HEK293 (cell line): Measurements from ENCODE around the gene PTH1R.

Experiments
- CTCF ChIA-PET: fragments of 350-600 bp; formaldehyde crosslinking; extraction: SDS; loops from one replicate; lab custom pipeline; 2021; ENCODE audit warnings: antibody characterized with exemption; lab: Yijun Ruan, JAX
- POLR2A ChIA-PET: fragments of 300-600 bp; formaldehyde crosslinking; extraction: SDS; loops from one replicate; lab custom pipeline; 2020; ENCODE audit warnings: antibody characterized with exemption, inconsistent platforms; lab: Yijun Ruan, JAX
- H3K27ac ChIP-seq: fragments of 200-500 bp; sonication (Bioruptor generic); 2 replicates; pipeline ENCODE4 v1.5.1; 2014; ENCODE audit warnings: low read depth, low read length, control low read depth, inconsistent platforms; ENCODE audit errors: extremely low read depth
- H3K36me3 ChIP-seq, 2 experiments: fragments of 200-500 bp in 1 of 2; sonication (Bioruptor generic) in 1 of 2; 1 replicate in 1 of 2; 2 replicates in 1 of 2; pipeline ENCODE4 v1.5.1; 2014 to 2017; ENCODE audit warnings: inconsistent platforms in 2 of 2, low read length in 2 of 2; ENCODE audit not compliant: control insufficient read depth in 2 of 2, insufficient read depth in 1 of 2
- H3K4me1 ChIP-seq: fragments of 200-500 bp; sonication (Bioruptor generic); 2 replicates; pipeline ENCODE4 v1.5.1; 2014; ENCODE audit warnings: mild to moderate bottlenecking, low read length, inconsistent platforms; ENCODE audit not compliant: control insufficient read depth, insufficient read depth
- H3K4me3 ChIP-seq: 2 replicates; pipeline ENCODE4 v1.5.1; 2011; ENCODE audit warnings: low read depth, mild to moderate bottlenecking, control low read depth, low read length, moderate library complexity
- H3K9me3 ChIP-seq: fragments of 200-500 bp; sonication (Bioruptor generic); 2 replicates; pipeline ENCODE4 v1.5.1; 2014; ENCODE audit warnings: low read depth, low read length, inconsistent platforms; ENCODE audit not compliant: control insufficient read depth, insufficient read depth
- EGR2 ChIP-seq: fragments of 450-650 bp; formaldehyde crosslinking; IDR thresholded peaks from 2 replicates; pipeline ENCODE4 v1.5.1; 2016; ENCODE audit warnings: low read depth, missing biosample characterization, missing genetic modification characterization
- REPIN1 ChIP-seq: fragments of 450-650 bp; formaldehyde crosslinking; IDR thresholded peaks from 2 replicates; pipeline ENCODE4 v1.5.1; 2017; ENCODE audit warnings: missing biosample characterization, missing genetic modification characterization, low read depth
- SCRT1 ChIP-seq: fragments of 450-650 bp; formaldehyde crosslinking; IDR thresholded peaks from 2 replicates; pipeline ENCODE4 v1.5.1; 2016; ENCODE audit warnings: missing biosample characterization, missing genetic modification characterization, borderline replicate concordance
- SETDB1 ChIP-seq: IDR thresholded peaks from one replicate; pipeline ENCODE4 v1.6.1; 2017; ENCODE audit warnings: mild to moderate bottlenecking, low read length, moderate library complexity, mixed read lengths; ENCODE audit not compliant: insufficient read length
- SP3 ChIP-seq: fragments of 450-650 bp; formaldehyde crosslinking; IDR thresholded peaks from 2 replicates; pipeline ENCODE4 v1.5.1; 2016; ENCODE audit warnings: missing biosample characterization, missing genetic modification characterization
- TCF7L2 ChIP-seq: IDR thresholded peaks from 2 replicates; pipeline ENCODE4 v1.6.1; 2011; ENCODE audit warnings: low read depth, mild to moderate bottlenecking, inconsistent platforms, low read length, moderate library complexity, borderline replicate concordance
- ZBTB21 ChIP-seq: fragments of 450-650 bp; formaldehyde crosslinking; IDR thresholded peaks from 2 replicates; pipeline ENCODE4 v1.5.1; 2017; ENCODE audit warnings: missing biosample characterization, missing genetic modification characterization
- ZFP3 ChIP-seq: fragments of 450-650 bp; formaldehyde crosslinking; IDR thresholded peaks from 2 replicates; pipeline ENCODE4 v1.5.1; 2016; ENCODE audit warnings: low read depth, missing biosample characterization, missing genetic modification characterization
- ZNF175 ChIP-seq: fragments of 450-650 bp; formaldehyde crosslinking; IDR thresholded peaks from 2 replicates; pipeline ENCODE4 v1.5.1; 2016; ENCODE audit warnings: missing biosample characterization, missing genetic modification characterization
- ZNF19 ChIP-seq: fragments of 450-650 bp; formaldehyde crosslinking; IDR thresholded peaks from 2 replicates; pipeline ENCODE4; 2016; ENCODE audit warnings: missing biosample characterization, missing genetic modification characterization, low read depth
- ZNF37A ChIP-seq: fragments of 450-650 bp; IDR thresholded peaks from 2 replicates; pipeline ENCODE4 v1.5.1; 2018; ENCODE audit warnings: missing biosample characterization, missing genetic modification characterization
- ZNF449 ChIP-seq: fragments of 450-650 bp; formaldehyde crosslinking; IDR thresholded peaks from 2 replicates; pipeline ENCODE4 v1.5.1; 2017; ENCODE audit warnings: missing biosample characterization, mild to moderate bottlenecking, missing genetic modification characterization, moderate library complexity
- ZNF501 ChIP-seq: fragments of 450-650 bp; formaldehyde crosslinking; IDR thresholded peaks from 2 replicates; pipeline ENCODE4 v1.5.1; 2016; ENCODE audit warnings: missing biosample characterization, missing genetic modification characterization
- ZNF514 ChIP-seq: fragments of 450-650 bp; formaldehyde crosslinking; IDR thresholded peaks from 2 replicates; pipeline ENCODE4 v1.5.1; 2016; ENCODE audit warnings: missing biosample characterization, missing genetic modification characterization
- ZNF747 ChIP-seq: fragments of 450-650 bp; formaldehyde crosslinking; IDR thresholded peaks from 2 replicates; pipeline ENCODE4 v1.5.1; 2016; ENCODE audit warnings: missing biosample characterization, missing genetic modification characterization
- ZXDB ChIP-seq: fragments of 450-650 bp; formaldehyde crosslinking; IDR thresholded peaks from 2 replicates; pipeline ENCODE4 v1.5.1; 2016; ENCODE audit warnings: missing biosample characterization, missing genetic modification characterization
- TF ChIP-seq, protein P1 (sequence below): fragments of 450-650 bp; formaldehyde crosslinking; IDR thresholded peaks from 2 replicates; pipeline ENCODE4 v1.5.1; 2017; ENCODE audit warnings: missing biosample characterization, missing genetic modification characterization
- TF ChIP-seq, protein P2 (sequence below): fragments of 450-650 bp; formaldehyde crosslinking; IDR thresholded peaks from 2 replicates; pipeline ENCODE4 v1.5.0; 2017; ENCODE audit warnings: missing biosample characterization, missing genetic modification characterization, borderline replicate concordance
- TF ChIP-seq, protein P3 (sequence below): sonication (generic); formaldehyde crosslinking; IDR thresholded peaks from 2 replicates; pipeline ENCODE4 v1.8.1; 2022; ENCODE audit warnings: mild to moderate bottlenecking, moderate library complexity, missing genetic modification reagents

The PTH1R gene

DNA sequence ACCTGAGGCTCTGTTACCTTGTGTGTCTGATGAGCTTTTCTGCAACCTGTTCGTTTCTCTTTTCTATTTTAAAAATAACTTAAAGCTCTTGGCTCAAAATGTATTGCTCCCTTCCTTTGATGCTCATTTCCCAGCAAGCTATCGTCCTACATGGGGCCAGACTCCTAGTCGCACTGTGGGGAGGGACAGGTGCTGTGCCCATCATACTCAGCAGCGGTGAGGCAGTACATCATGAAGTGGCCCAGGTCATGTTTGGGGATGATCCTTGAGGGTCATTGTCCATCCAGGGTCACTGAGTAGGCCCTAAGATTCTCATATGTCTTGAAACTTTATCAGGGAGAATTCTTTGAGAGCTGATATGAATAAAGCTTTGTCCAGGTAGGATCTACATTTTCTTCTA lies 41.1 kb downstream of the PTH1R start:
- H3K27ac ChIP-seq = no peak overlapping the region
- H3K4me1 ChIP-seq = peaks cover 5% of the 10 kb centered on the region; the same call in 1 of the 2 replicates
- CTCF ChIA-PET = interaction anchor here (0.9 kb wide), 1 partner anchor 52 kb away, joined by 3 read pairs; no protein-coding TSS in a partner anchor
- no peak overlapping the region for H3K4me3 ChIP-seq
- TF ChIP-seq ZNF19 (no peak), ZNF37A (no peak), ZNF501 (no peak), TCF7L2 (no peak), ZNF449 (tag by site-specific recombination) (no peak), ZNF747 (no peak), SP3 (tag by site-specific recombination) (no peak), EGR2 (tag by site-specific recombination) (no peak), ZXDB (no peak), SETDB1 (no peak), ZBTB21 (tag by site-specific recombination) (no peak), ZNF175 (tag by site-specific recombination) (no peak), SCRT1 (tag by site-specific recombination) (no peak), REPIN1 (tag by site-specific recombination) (no peak)
- TF ChIP-seq, protein P1, sequence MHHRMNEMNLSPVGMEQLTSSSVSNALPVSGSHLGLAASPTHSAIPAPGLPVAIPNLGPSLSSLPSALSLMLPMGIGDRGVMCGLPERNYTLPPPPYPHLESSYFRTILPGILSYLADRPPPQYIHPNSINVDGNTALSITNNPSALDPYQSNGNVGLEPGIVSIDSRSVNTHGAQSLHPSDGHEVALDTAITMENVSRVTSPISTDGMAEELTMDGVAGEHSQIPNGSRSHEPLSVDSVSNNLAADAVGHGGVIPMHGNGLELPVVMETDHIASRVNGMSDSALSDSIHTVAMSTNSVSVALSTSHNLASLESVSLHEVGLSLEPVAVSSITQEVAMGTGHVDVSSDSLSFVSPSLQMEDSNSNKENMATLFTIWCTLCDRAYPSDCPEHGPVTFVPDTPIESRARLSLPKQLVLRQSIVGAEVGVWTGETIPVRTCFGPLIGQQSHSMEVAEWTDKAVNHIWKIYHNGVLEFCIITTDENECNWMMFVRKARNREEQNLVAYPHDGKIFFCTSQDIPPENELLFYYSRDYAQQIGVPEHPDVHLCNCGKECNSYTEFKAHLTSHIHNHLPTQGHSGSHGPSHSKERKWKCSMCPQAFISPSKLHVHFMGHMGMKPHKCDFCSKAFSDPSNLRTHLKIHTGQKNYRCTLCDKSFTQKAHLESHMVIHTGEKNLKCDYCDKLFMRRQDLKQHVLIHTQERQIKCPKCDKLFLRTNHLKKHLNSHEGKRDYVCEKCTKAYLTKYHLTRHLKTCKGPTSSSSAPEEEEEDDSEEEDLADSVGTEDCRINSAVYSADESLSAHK (tag by site-specific recombination) = no peak
- TF ChIP-seq, protein P2, sequence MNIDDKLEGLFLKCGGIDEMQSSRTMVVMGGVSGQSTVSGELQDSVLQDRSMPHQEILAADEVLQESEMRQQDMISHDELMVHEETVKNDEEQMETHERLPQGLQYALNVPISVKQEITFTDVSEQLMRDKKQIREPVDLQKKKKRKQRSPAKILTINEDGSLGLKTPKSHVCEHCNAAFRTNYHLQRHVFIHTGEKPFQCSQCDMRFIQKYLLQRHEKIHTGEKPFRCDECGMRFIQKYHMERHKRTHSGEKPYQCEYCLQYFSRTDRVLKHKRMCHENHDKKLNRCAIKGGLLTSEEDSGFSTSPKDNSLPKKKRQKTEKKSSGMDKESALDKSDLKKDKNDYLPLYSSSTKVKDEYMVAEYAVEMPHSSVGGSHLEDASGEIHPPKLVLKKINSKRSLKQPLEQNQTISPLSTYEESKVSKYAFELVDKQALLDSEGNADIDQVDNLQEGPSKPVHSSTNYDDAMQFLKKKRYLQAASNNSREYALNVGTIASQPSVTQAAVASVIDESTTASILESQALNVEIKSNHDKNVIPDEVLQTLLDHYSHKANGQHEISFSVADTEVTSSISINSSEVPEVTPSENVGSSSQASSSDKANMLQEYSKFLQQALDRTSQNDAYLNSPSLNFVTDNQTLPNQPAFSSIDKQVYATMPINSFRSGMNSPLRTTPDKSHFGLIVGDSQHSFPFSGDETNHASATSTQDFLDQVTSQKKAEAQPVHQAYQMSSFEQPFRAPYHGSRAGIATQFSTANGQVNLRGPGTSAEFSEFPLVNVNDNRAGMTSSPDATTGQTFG (tag by site-specific recombination) = no peak
- TF ChIP-seq, all 188 proteins: peak for 0
- POLR2A ChIA-PET = no interaction called here
- Histone ChIP-seq H3K36me3 (peaks cover 3 to 70% of the 10 kb centered on the region in 2 experiments; a peak in 2 of 3 replicates), H3K9me3 (no peaks in the 10 kb centered on the region)

DNA sequence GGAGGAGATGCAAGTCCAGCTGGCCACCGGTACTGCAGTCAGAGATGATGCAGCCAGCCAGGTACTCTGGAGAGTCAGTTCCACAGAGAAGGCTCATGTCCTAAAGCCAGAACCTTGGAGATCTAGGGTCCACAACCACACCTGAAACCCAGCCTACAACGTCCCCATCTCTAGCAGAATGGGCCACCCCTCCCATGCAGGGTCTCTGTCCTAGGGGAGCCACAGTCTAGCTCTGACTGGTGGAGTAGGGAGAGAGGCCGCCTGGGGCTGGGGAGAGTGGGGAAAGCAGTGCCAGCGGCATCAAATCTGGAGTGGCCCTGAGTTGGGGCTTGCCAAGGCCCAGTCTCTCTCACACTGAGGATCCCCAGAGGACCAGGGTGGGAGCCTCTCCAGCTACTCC lies 43.5 kb downstream of the PTH1R start:
- Histone ChIP-seq H3K36me3 (peaks cover 3 to 92% of the 10 kb centered on the region in 2 experiments; a peak in 2 of 3 replicates), H3K4me1 (no peaks in the 10 kb centered on the region), H3K9me3 (no peaks in the 10 kb centered on the region), H3K27ac (no peak overlapping the region), H3K4me3 (no peak overlapping the region)
- TF ChIP-seq, protein P3, sequence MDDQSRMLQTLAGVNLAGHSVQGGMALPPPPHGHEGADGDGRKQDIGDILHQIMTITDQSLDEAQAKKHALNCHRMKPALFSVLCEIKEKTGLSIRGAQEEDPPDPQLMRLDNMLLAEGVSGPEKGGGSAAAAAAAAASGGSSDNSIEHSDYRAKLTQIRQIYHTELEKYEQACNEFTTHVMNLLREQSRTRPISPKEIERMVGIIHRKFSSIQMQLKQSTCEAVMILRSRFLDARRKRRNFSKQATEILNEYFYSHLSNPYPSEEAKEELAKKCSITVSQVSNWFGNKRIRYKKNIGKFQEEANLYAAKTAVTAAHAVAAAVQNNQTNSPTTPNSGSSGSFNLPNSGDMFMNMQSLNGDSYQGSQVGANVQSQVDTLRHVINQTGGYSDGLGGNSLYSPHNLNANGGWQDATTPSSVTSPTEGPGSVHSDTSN (CRISPR knock-in tag) = no peak
- no peak for TF ChIP-seq ZFP3 (tag by site-specific recombination)
- TF ChIP-seq ZNF514 (tag by site-specific recombination) = no peak
- POLR2A ChIA-PET = interaction anchor here (2.3 kb wide), 1 partner anchor 7 kb away, joined by 7 read pairs; no protein-coding TSS in a partner anchor
- CTCF ChIA-PET = interaction anchor here (0.6 kb wide), 1 partner anchor 207 kb away, joined by 4 read pairs; no protein-coding TSS in a partner anchor
